Thyroid gland (tissue), 4 donors: ENCODE data around the gene UBL5. TPM values are rescaled to one million over a fixed set of nuclear protein-coding genes. Genes with fewer than 3 reads are reported as not detected.

Experiments
- DNase-seq, 2 donors: peaks; one replicate each; pipeline ENCODE4 v3.0.0-alpha.2; 2019
- H3K27ac ChIP-seq, 3 donors: fragments of 200-600 bp; sonication (generic); 1 replicate in 2 of 3; 2 replicates in 1 of 3; pipeline ENCODE4 v1.5.1; 2016 to 2019; ENCODE audit warnings: mild to moderate bottlenecking in 1 of 3, moderate library complexity in 1 of 3
- H3K27me3 ChIP-seq: fragments of 200-600 bp; sonication (generic); one replicate; pipeline ENCODE4 v1.5.1; 2019
- H3K36me3 ChIP-seq, 2 donors: fragments of 200-600 bp; sonication (generic); one replicate each; pipeline ENCODE4 v1.5.1; 2016 to 2019
- H3K4me1 ChIP-seq, 2 donors: fragments of 200-600 bp; sonication (generic); one replicate each; pipeline ENCODE4 v1.5.1; 2017 to 2019
- H3K4me3 ChIP-seq, 3 donors: fragments of 200-600 bp; sonication (generic); replicated peaks in 1 of 3; 1 replicate in 2 of 3; 2 replicates in 1 of 3; pipeline ENCODE4 v1.5.1; 2016; ENCODE audit warnings: mild to moderate bottlenecking in 1 of 3
- H3K9me3 ChIP-seq: fragments of 200-600 bp; sonication (generic); one replicate; pipeline ENCODE4 v1.5.1; 2017
- CTCF ChIP-seq, 6 experiments: fragments of 200-600 bp in 3 of 6; fragments of 450-650 bp in 3 of 6; sonication (generic) in 3 of 6; IDR thresholded peaks; one replicate each; pipeline ENCODE4 v1.5.1; 2016 to 2019; ENCODE audit warnings: antibody characterized with exemption in 6 of 6, mild to moderate bottlenecking in 2 of 6, inconsistent platforms in 1 of 6, moderate library complexity in 1 of 6
- POLR2A ChIP-seq, 2 donors: fragments of 450-650 bp; IDR thresholded peaks; one replicate each; pipeline ENCODE4 v1.6.1; 2017; ENCODE audit warnings: antibody characterized with exemption in 2 of 2, mild to moderate bottlenecking in 2 of 2, moderate library complexity in 1 of 2
- WGBS, 2 donors: methylation state at CpG; one replicate each; pipeline ENCODE4 v1.1.5; 2017; 5-methylcytosine and 5-hydroxymethylcytosine counted together
- intact Hi-C: fragments of 100-400 bp; cut with DNase I; formaldehyde crosslinking; loops from one replicate; pipeline ENCODE4 v1.15.1; 2023
- total RNA-seq, 4 donors: library from RNA; depleted of rRNA; stranded (reverse); fragments of >200 nt; gene quantifications; one replicate each; pipeline ENCODE4 v1.2.3, GENCODE V29; 2016

Gene UBL5
- total RNA-seq, 4 donors from 2014 or later = 141 to 743 (median 475) TPM

- DNase-seq = no peak
- no peaks in the 10 kb centered on the region for H3K9me3 ChIP-seq
- H3K36me3 ChIP-seq = peaks cover 6 to 20% of the 10 kb centered on the region in 2 donors
- TF ChIP-seq POLR2A (IDR thresholded peaks at IDR 0.05) (no peak), CTCF (IDR thresholded peaks at IDR 0.05) (peak in 3 of 6 experiments; percentile 10 to 28 (median 11))
- H3K4me1 ChIP-seq = no peaks in the 10 kb centered on the region
- no peak overlapping the region for H3K4me3 ChIP-seq
- intact Hi-C loops = no loop called here
- 73 to 80% methylated on average over 2 of the region's 4 CpGs for WGBS, 2 donors
- H3K27me3 ChIP-seq = no peaks in the 10 kb centered on the region
- no peak overlapping the region for H3K27ac ChIP-seq
These were observed 20.3 kb downstream of the UBL5 start for GRCh38 chr19:9848060-9848459.

- Histone ChIP-seq H3K9me3 (no peaks in the 10 kb centered on the region), H3K36me3 (peaks cover 0 to 15% of the 10 kb centered on the region in 2 donors), H3K4me3 (no peak overlapping the region), H3K27me3 (no peaks in the 10 kb centered on the region), H3K27ac (no peak overlapping the region), H3K4me1 (no peaks in the 10 kb centered on the region)
- TF ChIP-seq POLR2A (IDR thresholded peaks at IDR 0.05) (no peak), CTCF (IDR thresholded peaks at IDR 0.05) (no peak)
- intact Hi-C loops = no loop called here
- no peak for DNase-seq
- 83 to 88% methylated on average over 8 to 15 of the region's 23 CpGs for WGBS, 2 donors
These were observed 21.0 kb downstream of the UBL5 start for GRCh38 chr19:9848762-9849161.

- no peak for DNase-seq
- TF ChIP-seq CTCF (IDR thresholded peaks at IDR 0.05) = no peak
- TF ChIP-seq POLR2A (IDR thresholded peaks at IDR 0.05) = no peak
- Histone ChIP-seq H3K9me3 (no peaks in the 10 kb centered on the region), H3K27me3 (no peaks in the 10 kb centered on the region), H3K27ac (no peak overlapping the region), H3K36me3 (peaks cover 0 to 8% of the 10 kb centered on the region in 2 donors), H3K4me1 (no peaks in the 10 kb centered on the region), H3K4me3 (no peak overlapping the region)
- intact Hi-C loops = no loop called here
- WGBS, 2 donors = 73 to 83% methylated on average over 3 to 7 of the region's 7 CpGs
These were observed 22.1 kb downstream of the UBL5 start for GRCh38 chr19:9849791-9850190.

- Histone ChIP-seq H3K4me3 (no peak overlapping the region), H3K27me3 (no peaks in the 10 kb centered on the region), H3K4me1 (no peaks in the 10 kb centered on the region), H3K36me3 (peaks cover 0 to 8% of the 10 kb centered on the region in 2 donors), H3K27ac (no peak overlapping the region), H3K9me3 (no peaks in the 10 kb centered on the region)
- no peak for DNase-seq
- WGBS, 2 donors = 80 to 89% methylated on average over 14 to 18 of the region's 19 CpGs
- intact Hi-C loops = no loop called here
- no peak for TF ChIP-seq POLR2A (IDR thresholded peaks at IDR 0.05)
- no peak for TF ChIP-seq CTCF (IDR thresholded peaks at IDR 0.05)
These were observed 22.7 kb downstream of the UBL5 start for GRCh38 chr19:9850235-9850959.

- H3K9me3 ChIP-seq = no peaks in the 10 kb centered on the region
- no peak for DNase-seq
- no peaks in the 10 kb centered on the region for H3K4me1 ChIP-seq
- H3K36me3 ChIP-seq = no peaks in the 10 kb centered on the region
- TF ChIP-seq CTCF (IDR thresholded peaks at IDR 0.05) (no peak), POLR2A (IDR thresholded peaks at IDR 0.05) (no peak)
- H3K27me3 ChIP-seq = no peaks in the 10 kb centered on the region
- 95% methylated on average over 16 to 37 of the region's 38 CpGs for WGBS, 2 donors
- H3K4me3 ChIP-seq = no peak overlapping the region
- intact Hi-C loops = no loop called here
- no peak overlapping the region for H3K27ac ChIP-seq
These were observed 26.6 kb downstream of the UBL5 start for GRCh38 chr19:9854282-9854846.
